Measurements from ENCODE around the gene PPP2R5A. TPM values are rescaled to one million over a fixed set of nuclear protein-coding genes. Genes with fewer than 3 reads are reported as not detected.

The PPP2R5A gene
- total RNA-seq, 2 experiments from 2014 or later = 35.2 to 36.5 TPM

GRCh38 chr1:212310383-212310782, 25.2 kb downstream of the PPP2R5A start:
- Mint-ChIP-seq H3K4me1 (ENCODE audit: low read depth) (peaks cover 34% of the 10 kb centered on the region), H3K4me3 (no peak overlapping the region), H3K27me3 (no peaks in the 10 kb centered on the region), H3K36me3 (ENCODE audit: low read depth) (peaks cover 46% of the 10 kb centered on the region), H3K27ac (no peak overlapping the region), H3K9me3 (peaks cover 4% of the 10 kb centered on the region)
- intact Hi-C loops (cut with micrococcal nuclease) = no loop called here
- ATAC-seq = no peak
- CTCF ChIA-PET = interaction anchor here (0.6 to 2.3 kb wide), 5 partner anchors 19 to 275 kb away, joined by 3 to 7 read pairs (median 6); partner anchors contain the start of genes DTL and INTS7
- DNase-seq = no peak
- POLR2A ChIA-PET = interaction anchor here (1.1 kb wide), 1 partner anchor 24 kb away, joined by 6 read pairs; no protein-coding TSS in a partner anchor
- TF ChIP-seq CTCF (IDR thresholded peaks at IDR 0.05) = no peak

- H3K4me1 Mint-ChIP-seq (ENCODE audit: low read depth) = peaks cover 45% of the 10 kb centered on the region
- POLR2A ChIA-PET = interaction anchor here (0.9 to 1.2 kb wide), 3 partner anchors 13 to 245 kb away, joined by 3 to 5 read pairs (median 3); no protein-coding TSS in a partner anchor
Measured at GRCh38 chr1:212311836-212312497, 26.8 kb downstream of the PPP2R5A start.

GRCh38 chr1:212313616-212314015, 28.4 kb downstream of the PPP2R5A start:
- H3K9me3 Mint-ChIP-seq = peaks cover 4% of the 10 kb centered on the region
- TF ChIP-seq CTCF (IDR thresholded peaks at IDR 0.05) = no peak

More at GRCh38 chr1:212311836-212312497, 26.8 kb downstream of the PPP2R5A start:
- peaks cover 48% of the 10 kb centered on the region for H3K36me3 Mint-ChIP-seq (ENCODE audit: low read depth)
- peaks cover 4% of the 10 kb centered on the region for H3K9me3 Mint-ChIP-seq
- DNase-seq = no peak
- H3K4me3 Mint-ChIP-seq = no peak overlapping the region
- intact Hi-C loops (cut with micrococcal nuclease) = no loop called here
- TF ChIP-seq CTCF (IDR thresholded peaks at IDR 0.05) = no peak
- CTCF ChIA-PET = interaction anchor here (0.7 to 1.9 kb wide), 7 partner anchors 20 to 482 kb away, joined by 3 to 7 read pairs (median 4); partner anchors contain the start of genes DTL and INTS7
- no peak for ATAC-seq
- no peak overlapping the region for H3K27ac Mint-ChIP-seq
- no peaks in the 10 kb centered on the region for H3K27me3 Mint-ChIP-seq

GRCh38 chr1:212315184-212315583, 30.0 kb downstream of the PPP2R5A start:
- peaks cover 32% of the 10 kb centered on the region for H3K4me1 Mint-ChIP-seq (ENCODE audit: low read depth)
- no peak for ATAC-seq

More at GRCh38 chr1:212313616-212314015, 28.4 kb downstream of the PPP2R5A start:
- intact Hi-C loops (cut with micrococcal nuclease) = no loop called here
- ATAC-seq (no peak), DNase-seq (no peak)
- peaks cover 37% of the 10 kb centered on the region for H3K36me3 Mint-ChIP-seq (ENCODE audit: low read depth)
- ChIA-PET CTCF (interaction anchor here (0.6 to 1.0 kb wide), 3 partner anchors 28 to 615 kb away, joined by 3 to 4 read pairs (median 3); no protein-coding TSS in a partner anchor), POLR2A (interaction anchor here (0.7 to 1.5 kb wide), 2 partner anchors 14 to 122 kb away, joined by 4 read pairs; no protein-coding TSS in a partner anchor)
- no peaks in the 10 kb centered on the region for H3K27me3 Mint-ChIP-seq
- H3K4me1 Mint-ChIP-seq (ENCODE audit: low read depth) = peaks cover 43% of the 10 kb centered on the region
- no peak overlapping the region for H3K27ac Mint-ChIP-seq
- H3K4me3 Mint-ChIP-seq = no peak overlapping the region

More at GRCh38 chr1:212315184-212315583, 30.0 kb downstream of the PPP2R5A start:
- CTCF ChIA-PET = interaction anchor here (0.9 kb wide), 1 partner anchor 24 kb away, joined by 3 read pairs; no protein-coding TSS in a partner anchor
- Mint-ChIP-seq H3K27ac (no peak overlapping the region), H3K4me3 (no peak overlapping the region), H3K27me3 (no peaks in the 10 kb centered on the region), H3K9me3 (peaks cover 4% of the 10 kb centered on the region), H3K36me3 (ENCODE audit: low read depth) (peaks cover 27% of the 10 kb centered on the region)
- no peak for DNase-seq
- TF ChIP-seq CTCF (IDR thresholded peaks at IDR 0.05) = no peak
- intact Hi-C loops (cut with micrococcal nuclease) = no loop called here
- POLR2A ChIA-PET = interaction anchor here (1.5 kb wide), 1 partner anchor 12 kb away, joined by 4 read pairs; no protein-coding TSS in a partner anchor

All from activated CD8-positive, alpha-beta T cell treated with anti-CD3 and anti-CD28 coated beads for 36 hours (primary cell).